ENCODE data around the gene KIAA0408. TPM values are rescaled to one million over a fixed set of nuclear protein-coding genes. Genes with fewer than 3 reads are reported as not detected.
A peak's percentile ranks its signal among the peaks of the same experiment; 100 is the strongest.

KIAA0408 gene
- total RNA-seq, 1 donor from 2014 or later: 7.8 TPM

- no peak for DNase-seq (ENCODE audit: extremely low spot score, unreplicated experiment)
- H3K4me3 Mint-ChIP-seq: no peak overlapping the region
- H3K36me3 Mint-ChIP-seq: peaks cover 7% of the 10 kb centered on the region
- H3K4me1 Mint-ChIP-seq (ENCODE audit: unreplicated experiment): no peaks in the 10 kb centered on the region
- no peak for TF ChIP-seq CTCF (conservative IDR thresholded peaks at IDR 0.05)
- H3K27ac Mint-ChIP-seq: no peak overlapping the region
- H3K27me3 Mint-ChIP-seq: no peaks in the 10 kb centered on the region
- H3K9me3 Mint-ChIP-seq: no peaks in the 10 kb centered on the region
These were observed 16.1 kb upstream of the KIAA0408 start for GRCh38 chr6:127475135-127475822.

GRCh38 chr6:127471379-127472255, 12.4 kb upstream of the KIAA0408 start:
- Mint-ChIP-seq H3K4me1 (ENCODE audit: unreplicated experiment) (no peaks in the 10 kb centered on the region), H3K4me3 (no peak overlapping the region), H3K36me3 (peaks cover 7% of the 10 kb centered on the region), H3K27me3 (no peaks in the 10 kb centered on the region), H3K27ac (no peak overlapping the region), H3K9me3 (no peaks in the 10 kb centered on the region)
- DNase-seq (ENCODE audit: extremely low spot score, unreplicated experiment): no peak
- TF ChIP-seq CTCF (conservative IDR thresholded peaks at IDR 0.05): no peak

GRCh38 chr6:127468936-127469335, 9.7 kb upstream of the KIAA0408 start:
- Mint-ChIP-seq H3K36me3 (no peaks in the 10 kb centered on the region), H3K4me1 (ENCODE audit: unreplicated experiment) (no peaks in the 10 kb centered on the region), H3K4me3 (no peak overlapping the region), H3K9me3 (no peaks in the 10 kb centered on the region), H3K27me3 (no peaks in the 10 kb centered on the region), H3K27ac (no peak overlapping the region)
- TF ChIP-seq CTCF (conservative IDR thresholded peaks at IDR 0.05): no peak
- no peak for DNase-seq (ENCODE audit: extremely low spot score, unreplicated experiment)

GRCh38 chr6:127466416-127466815, 7.2 kb upstream of the KIAA0408 start:
- H3K4me1 Mint-ChIP-seq (ENCODE audit: unreplicated experiment): no peaks in the 10 kb centered on the region
- no peak overlapping the region for H3K27ac Mint-ChIP-seq
- DNase-seq (ENCODE audit: extremely low spot score, unreplicated experiment): no peak
- no peaks in the 10 kb centered on the region for H3K9me3 Mint-ChIP-seq
- no peaks in the 10 kb centered on the region for H3K27me3 Mint-ChIP-seq
- no peak overlapping the region for H3K4me3 Mint-ChIP-seq
- no peaks in the 10 kb centered on the region for H3K36me3 Mint-ChIP-seq
- no peak for TF ChIP-seq CTCF (conservative IDR thresholded peaks at IDR 0.05)

- DNase-seq (ENCODE audit: extremely low spot score, unreplicated experiment): no peak
- no peaks in the 10 kb centered on the region for H3K27me3 Mint-ChIP-seq
- H3K9me3 Mint-ChIP-seq: no peaks in the 10 kb centered on the region
- H3K36me3 Mint-ChIP-seq: no peaks in the 10 kb centered on the region
- H3K4me1 Mint-ChIP-seq (ENCODE audit: unreplicated experiment): no peaks in the 10 kb centered on the region
- peak; percentile 89 for TF ChIP-seq CTCF (conservative IDR thresholded peaks at IDR 0.05)
- H3K27ac Mint-ChIP-seq: no peak overlapping the region
- no peak overlapping the region for H3K4me3 Mint-ChIP-seq
These were observed 5.8 kb upstream of the KIAA0408 start for GRCh38 chr6:127464881-127465459.

All from type B pancreatic cell (in vitro differentiated cells).